HG02840 (cell line): Measurements from ENCODE around the gene NANS.
"Not testable (repeated sequence)": the region's sequence is repeated elsewhere in the genome, so short reads cannot be mapped to it uniquely, and the experiment has no call there.

Source experiments
- ATAC-seq: cut with Tn5 transposase; IDR thresholded peaks from one replicate; pipeline ENCODE4 v1.9.1; 2021; ENCODE audit warnings: mild to moderate bottlenecking, moderate library complexity, moderate number of reproducible peaks; ENCODE audit not compliant: unreplicated experiment, low FRiP score

Gene NANS

GRCh38 chr9:98095401-98095800 lies 38.9 kb downstream of the NANS start:
- no peak for ATAC-seq

GRCh38 chr9:98096091-98096490 lies 39.6 kb downstream of the NANS start:
- no peak for ATAC-seq

- ATAC-seq, result no peak
Measured at GRCh38 chr9:98097836-98098235, 41.3 kb downstream of the NANS start.

DNA sequence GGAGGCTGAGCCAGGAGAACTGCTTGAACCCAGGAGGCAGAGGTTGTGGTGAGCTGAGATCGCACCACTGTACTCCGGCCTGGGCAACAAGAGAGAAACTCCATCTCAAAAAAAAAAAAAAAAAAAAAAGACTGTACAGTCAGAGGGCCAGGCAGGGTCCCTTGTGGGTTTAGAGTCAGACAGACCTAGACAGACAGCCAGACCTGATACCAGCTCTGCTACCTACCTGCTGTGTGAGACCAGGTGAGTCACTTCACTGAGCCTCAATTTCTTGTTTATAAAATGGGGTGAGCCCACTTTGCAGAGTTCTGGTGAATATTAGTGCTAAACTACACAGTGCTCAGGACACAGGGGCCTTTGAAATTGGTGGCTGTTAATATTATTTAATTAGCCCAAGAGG lies 42.8 kb downstream of the NANS start:
- no peak for ATAC-seq

- ATAC-seq, result no peak
Measured at GRCh38 chr9:98099898-98100297, 43.4 kb downstream of the NANS start.

DNA sequence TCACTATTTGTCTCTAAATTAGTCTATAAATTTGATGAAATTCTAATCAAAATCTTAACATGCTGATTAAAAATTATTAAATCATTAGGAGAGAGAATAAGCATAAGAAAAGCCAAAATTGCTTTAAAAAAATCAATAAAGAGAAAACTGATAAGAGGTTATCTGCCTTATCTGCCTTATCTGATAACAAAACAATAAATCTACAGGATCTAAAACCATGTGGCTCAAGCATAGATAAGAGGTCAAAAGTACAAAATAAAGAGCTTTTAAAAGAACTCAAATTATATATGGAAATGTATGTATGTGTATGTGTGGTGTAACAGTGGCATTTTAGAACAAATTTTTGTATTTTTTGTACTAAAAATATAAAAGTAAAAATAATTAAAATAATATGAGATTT lies 43.9 kb downstream of the NANS start:
- ATAC-seq, result no peak

GRCh38 chr9:98101416-98101815 lies 44.9 kb downstream of the NANS start:
- no peak for ATAC-seq

DNA sequence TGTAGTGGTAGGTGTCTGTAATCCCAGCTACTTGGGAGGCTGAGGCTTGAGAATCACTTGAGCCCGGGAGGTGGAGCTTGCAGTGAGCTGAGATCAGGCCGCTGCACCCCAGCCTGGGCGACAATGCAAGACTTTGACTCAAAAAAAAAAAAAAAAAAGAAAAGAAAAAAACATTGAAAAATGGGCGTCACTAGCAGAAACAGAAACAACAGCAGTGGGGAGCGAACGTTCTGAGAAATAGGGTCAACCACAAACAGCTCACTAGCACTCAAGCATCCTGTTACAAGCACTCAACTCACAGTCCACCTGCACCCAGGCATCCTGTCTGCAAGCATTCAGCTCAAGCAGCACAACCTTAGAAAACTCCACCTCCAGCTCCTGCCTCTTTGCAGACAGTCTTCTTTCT lies 45.3 kb downstream of the NANS start:
- peak; percentile 93 for ATAC-seq

DNA sequence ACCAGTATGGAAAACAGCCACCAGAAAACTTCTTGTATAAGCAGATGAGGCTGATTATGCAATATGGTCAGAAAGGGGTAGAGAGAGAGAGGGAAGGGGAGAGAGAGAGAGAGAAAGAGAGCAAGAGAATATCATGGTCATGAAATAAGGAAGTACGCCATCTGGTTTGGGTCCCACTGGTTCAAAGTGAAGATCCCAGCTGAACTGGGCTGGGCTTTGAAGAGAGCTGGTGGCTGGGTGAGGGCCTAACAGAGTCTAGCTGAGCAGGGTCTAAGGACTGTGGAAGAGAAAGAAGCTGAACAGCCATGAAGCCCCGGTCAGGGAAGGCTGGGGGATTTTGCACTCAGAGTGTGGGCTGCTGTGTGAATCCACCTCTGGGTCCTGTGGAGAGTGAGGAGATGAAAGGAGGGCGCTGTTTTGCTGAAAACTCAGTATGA lies 47.9 kb downstream of the NANS start:
- ATAC-seq, result no peak

DNA sequence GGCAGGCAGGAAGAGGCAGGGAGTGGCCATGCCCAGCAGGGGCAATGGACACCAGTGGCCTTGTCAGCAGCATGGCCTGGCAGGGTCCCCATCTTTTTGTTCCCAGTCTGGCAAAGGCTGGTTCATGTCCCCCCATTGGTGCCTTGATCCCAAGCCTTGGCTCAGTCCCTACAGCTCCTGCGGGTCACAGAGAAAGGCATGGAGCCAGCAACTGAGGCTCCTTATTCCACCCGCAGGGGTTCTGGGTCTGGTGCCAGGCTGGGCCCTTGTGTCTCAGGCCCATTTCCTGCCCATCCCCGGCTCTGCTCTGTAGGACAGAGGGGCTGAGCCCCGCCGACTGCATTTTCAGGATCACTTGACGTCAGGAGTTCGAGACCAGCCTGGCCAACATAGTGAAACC lies 48.5 kb downstream of the NANS start:
- no peak for ATAC-seq

- peak; percentile 28 for ATAC-seq
Measured at GRCh38 chr9:98107926-98108325, 51.4 kb downstream of the NANS start.

- ATAC-seq, result peak; percentile 56
Measured at GRCh38 chr9:98108531-98109031, 52.0 kb downstream of the NANS start.

DNA sequence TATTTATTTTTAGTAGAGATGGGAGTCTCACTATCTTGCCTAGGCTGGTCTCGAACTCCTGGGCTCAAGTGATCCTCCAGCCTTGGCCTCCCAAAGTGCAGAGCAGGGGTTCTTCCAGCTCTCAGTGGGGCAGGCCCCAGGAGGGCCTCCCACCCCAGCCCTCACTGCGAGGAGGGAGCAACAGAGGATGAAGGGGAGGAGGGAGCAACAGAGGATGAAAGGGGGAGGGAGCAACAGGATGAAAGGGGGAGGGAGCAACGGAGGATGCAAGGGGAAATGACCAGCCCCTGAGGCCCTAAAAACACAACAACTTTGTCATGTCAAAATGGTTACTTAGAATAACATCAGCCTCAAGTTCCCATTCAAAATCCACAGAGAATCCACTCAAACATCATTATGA lies 52.5 kb downstream of the NANS start:
- ATAC-seq, result peak; percentile 13

- ATAC-seq, result not testable (repeated sequence)
Measured at GRCh38 chr9:98117097-98117496, 60.6 kb downstream of the NANS start.

DNA sequence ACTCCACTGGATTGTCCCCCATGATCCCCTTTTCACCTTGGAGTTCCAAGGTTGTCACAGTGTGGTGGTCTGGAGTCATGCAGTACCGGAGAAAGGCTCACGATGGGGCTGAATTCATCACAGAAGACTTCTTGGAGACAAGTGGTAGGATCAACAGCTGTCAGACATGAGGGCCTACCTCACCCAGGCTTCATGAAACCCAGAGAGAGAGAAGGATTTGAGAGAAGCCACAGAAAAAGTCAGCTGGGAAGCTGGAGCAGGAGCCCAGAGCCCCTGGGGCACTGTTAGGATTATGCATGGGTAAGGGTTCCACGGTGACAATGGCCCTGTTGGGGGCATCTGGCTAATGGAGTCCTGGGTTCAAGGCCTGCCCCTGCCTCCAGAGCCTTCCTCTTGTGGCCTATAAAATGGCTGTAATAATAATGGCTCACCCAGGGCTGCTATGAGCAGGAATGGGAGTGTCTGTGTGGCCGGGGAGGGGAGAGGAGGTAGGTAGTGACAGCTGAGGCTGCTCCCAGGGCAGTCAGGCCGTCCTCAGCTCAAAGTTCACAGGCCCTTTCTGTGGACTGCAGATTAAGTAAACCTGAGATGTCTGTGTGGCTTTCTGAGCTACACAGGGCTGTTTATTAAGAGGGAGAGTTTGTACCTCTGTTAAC lies 61.6 kb downstream of the NANS start:
- peak; percentile 13 for ATAC-seq

GRCh38 chr9:98118640-98119601 lies 62.4 kb downstream of the NANS start, which contains the start of gene TRIM14:
TRIM14 (minus strand) TSS chr9:98119222; CDS start chr9:98119188, 34 bp downstream.
- ATAC-seq, result peak; percentile 63

- no peak for ATAC-seq
Measured at GRCh38 chr9:98120476-98120875, 63.9 kb downstream of the NANS start.

DNA sequence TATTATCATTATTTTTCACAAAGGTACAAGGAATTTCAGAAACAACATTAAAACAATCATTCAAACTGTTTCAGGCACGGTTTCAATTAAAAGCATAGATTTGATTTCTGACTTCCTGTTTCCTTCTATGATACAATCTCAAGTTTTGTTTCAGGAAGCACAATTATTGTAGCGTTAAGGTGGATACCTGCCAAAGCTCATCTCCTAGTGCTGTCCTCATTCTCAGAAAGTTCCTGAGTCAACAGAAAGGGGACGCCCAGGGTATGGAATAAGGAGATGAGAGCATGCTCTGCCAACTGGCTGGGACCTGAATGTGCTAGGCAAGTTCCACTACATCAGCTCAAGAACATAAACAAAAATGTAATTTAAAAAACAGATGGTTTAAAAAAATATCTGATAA lies 64.5 kb downstream of the NANS start:
- no peak for ATAC-seq

DNA sequence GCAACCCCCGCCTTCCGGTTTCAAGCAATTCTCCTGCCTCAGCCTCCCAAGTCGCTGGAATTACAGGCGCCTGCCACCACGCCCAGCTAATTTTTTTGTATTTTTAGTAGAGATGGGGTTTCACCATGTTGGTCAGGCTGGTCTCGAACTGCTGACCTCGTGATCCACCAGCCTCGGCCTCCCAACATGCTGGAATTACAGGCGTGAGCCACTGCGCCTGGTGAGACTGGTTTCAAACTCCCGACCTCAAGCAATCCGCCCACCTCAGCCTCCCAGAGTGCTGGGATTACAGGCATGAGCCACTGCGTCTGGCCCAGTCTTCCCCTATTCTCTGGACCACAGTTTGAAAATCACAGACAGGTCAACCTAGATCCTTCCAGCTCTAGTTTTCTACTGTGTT lies 67.6 kb downstream of the NANS start:
- not testable (repeated sequence) for ATAC-seq

DNA sequence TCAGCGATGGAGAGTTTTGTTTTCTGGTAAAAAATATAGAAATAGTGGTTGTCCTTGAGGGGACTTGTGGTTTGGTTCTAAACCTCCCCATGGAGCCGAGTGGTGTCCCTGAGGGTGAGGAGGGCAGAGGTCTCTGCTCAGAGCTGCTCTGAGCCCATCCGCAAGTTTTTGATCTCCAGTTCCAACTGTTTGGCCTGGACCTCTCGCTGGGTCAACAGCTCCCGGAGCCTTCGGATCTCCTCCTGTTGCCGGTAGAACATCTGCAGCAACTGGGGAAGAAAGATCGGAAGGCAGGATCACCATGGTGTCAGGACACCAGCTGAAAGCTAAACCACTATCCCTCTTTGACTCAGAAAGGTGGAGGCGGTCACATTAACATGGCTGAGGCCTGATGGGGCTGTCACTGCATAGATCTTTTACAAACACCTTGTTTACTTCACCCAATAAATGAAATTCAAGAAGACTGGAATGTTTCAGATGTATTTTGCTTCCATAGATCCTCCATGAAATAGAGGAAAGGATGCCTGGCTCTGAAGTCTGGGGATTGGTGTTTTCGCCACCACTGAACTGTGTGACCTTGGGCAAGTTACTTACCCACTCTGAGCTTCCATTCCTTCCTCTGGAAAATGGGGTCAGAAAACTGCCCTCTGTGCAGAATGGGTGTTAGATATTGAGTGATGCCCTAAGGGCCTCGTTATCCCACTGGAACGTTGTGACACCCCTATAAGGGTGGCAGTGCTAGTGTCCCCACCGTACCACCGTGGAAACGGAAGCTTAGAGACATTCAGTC lies 68.3 kb downstream of the NANS start:
- ATAC-seq, result no peak

DNA sequence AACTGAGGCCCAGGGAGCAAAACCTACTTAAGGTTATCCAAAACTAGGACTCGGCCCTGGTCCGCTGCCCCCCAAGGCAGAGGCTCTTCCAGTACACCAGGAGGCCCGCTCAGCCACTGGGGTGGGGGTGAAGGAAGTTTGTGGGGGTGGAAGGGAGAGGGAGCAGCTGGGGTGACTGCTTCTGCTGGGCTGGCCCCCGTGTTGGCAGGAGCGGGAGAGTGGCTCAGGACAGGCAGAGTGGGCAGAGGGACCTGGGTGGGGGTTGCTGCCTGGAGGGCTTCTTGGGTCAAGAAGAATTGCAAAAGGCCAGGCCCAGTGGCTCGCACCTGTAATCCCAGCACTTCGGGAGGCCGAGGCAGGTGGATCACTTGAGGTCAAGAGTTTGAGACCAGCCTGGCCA lies 70.7 kb downstream of the NANS start:
- ATAC-seq, result no peak
